ENCODE results near the gene TNIP3. TPM values are rescaled to one million over a fixed set of nuclear protein-coding genes. Genes with fewer than 3 reads are reported as not detected.

TNIP3 gene
- total RNA-seq, 1 donor from 2014 or later: 20.9 TPM

DNA sequence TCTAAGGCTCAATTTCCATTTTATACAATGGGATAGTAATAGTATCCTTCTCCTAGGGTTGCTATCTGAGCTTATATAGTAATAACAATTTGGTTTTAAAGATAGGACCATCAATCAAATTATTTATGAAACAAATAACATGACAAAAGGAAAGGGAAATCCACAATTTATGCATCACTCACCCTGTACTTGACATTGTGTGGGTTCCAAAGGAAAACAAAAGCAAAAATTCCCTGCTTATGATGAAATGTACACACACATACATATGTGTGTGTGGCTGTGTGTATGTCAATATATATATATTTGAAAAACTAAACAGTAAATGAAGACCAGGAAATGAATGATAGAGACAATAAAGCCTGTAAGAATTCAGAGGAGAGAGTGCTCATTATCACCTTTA, 2.9 kb upstream of the TNIP3 start:
- Mint-ChIP-seq H3K27me3 (no peaks in the 10 kb centered on the region), H3K4me1 (peaks cover 33% of the 10 kb centered on the region), H3K9me3 (peaks cover 6% of the 10 kb centered on the region), H3K27ac (no peak overlapping the region), H3K36me3 (ENCODE audit: low read depth) (peaks cover 8% of the 10 kb centered on the region), H3K4me3 (no peak overlapping the region)
- intact Hi-C loops (cut with micrococcal nuclease): no loop called here
- DNase-seq: no peak

DNA sequence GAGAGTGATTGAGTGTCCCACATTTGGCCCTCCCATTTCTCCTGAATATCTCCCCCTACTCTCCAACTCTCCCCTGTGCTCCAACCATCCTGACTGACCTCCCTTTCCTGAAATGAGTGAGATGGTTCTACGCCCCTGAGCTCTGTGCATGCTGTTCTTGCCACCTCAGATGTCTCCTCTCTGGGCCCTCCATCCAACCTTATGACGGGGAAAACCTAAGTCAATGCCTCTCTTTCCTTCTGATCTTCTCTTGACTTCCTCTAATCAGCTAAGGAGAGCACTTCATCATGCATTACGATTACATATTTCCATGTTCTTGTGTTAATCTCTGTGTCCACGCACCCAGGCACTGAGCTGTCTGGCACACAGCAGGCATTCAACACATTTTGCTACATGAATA, 1.1 kb upstream of the TNIP3 start:
- Mint-ChIP-seq H3K4me1 (peaks cover 33% of the 10 kb centered on the region), H3K27me3 (peaks cover 4% of the 10 kb centered on the region), H3K9me3 (peaks cover 6% of the 10 kb centered on the region), H3K27ac (no peak overlapping the region), H3K36me3 (ENCODE audit: low read depth) (peaks cover 8% of the 10 kb centered on the region), H3K4me3 (no peak overlapping the region)
- DNase-seq: no peak
- intact Hi-C loops (cut with micrococcal nuclease): no loop called here

DNA sequence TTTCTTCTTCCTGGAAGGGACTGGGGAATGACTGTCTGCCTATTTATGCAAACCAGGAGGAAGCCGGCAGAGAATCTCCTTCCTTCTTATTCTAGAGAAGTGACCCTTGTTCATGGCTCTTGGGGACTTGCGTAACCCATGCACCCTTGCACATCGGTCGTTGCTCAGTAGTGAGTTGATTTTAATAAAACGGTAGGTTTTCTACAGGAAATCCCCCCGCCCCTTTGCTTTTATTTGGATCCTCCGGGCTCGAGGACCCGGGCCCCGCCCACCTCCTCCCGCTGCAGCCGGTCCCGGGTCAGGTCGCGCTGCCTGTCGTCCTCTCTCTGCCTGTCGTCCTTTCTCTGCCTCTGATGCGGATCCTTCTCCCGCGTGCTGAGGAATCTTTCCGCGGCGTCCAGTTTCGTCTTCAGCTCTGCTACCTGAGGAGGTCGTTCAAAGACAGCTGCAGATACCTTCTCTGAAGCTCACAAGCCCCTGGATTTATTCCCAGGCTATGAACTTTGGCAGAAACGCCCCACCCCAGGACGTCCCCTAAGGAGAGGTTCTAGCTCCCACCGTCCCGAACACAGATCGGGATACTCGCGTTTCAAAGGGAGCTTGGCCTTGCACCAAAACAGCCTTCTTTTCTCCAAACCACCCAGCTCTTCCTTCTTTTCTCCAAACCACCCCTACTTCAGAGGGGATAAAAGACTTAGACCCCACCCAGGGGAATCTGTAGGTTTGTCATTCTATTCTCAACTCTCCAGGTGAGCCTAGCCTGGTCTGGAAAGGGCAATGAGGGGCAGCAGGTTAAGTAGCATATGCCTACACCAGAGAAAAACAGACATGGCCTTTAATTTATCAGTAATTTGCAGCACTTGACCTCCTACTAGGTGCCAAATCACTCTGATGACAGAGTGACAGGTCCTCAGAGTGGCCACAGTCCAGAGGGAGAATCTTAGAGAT, 7.0 kb downstream of the TNIP3 start:
- Mint-ChIP-seq H3K4me1 (peaks cover 39% of the 10 kb centered on the region), H3K27me3 (peaks cover 19% of the 10 kb centered on the region), H3K27ac (no peak overlapping the region), H3K4me3 (peak overlapping the region; percentile 80), H3K9me3 (peaks cover 4% of the 10 kb centered on the region), H3K36me3 (ENCODE audit: low read depth) (peaks cover 15% of the 10 kb centered on the region)
- intact Hi-C loops (cut with micrococcal nuclease): loop anchor here (10.0 kb wide), 2 partner anchors 638 to 1942 kb away; partner anchors contain the start of gene USP53
- DNase-seq: peak; percentile 75

DNA sequence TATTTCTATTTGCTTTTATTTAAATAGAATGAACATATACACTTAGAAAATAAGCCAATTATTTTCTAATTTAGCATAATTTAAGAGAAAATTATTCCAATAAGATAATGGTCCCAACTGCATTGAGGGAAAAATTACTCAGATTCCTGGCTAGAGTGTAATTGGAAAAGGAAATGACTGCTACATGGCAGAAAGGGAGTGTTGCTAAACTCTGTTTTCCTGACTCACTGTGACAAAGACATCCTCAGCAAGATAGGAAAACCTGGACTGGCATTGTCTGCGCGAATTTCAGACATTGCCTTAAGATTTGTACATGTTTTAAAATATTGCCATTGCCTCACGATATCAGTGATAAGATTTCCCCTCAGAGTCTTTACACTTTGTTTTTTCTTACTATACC, 8.2 kb downstream of the TNIP3 start:
- Mint-ChIP-seq H3K36me3 (ENCODE audit: low read depth) (peaks cover 24% of the 10 kb centered on the region), H3K4me1 (peaks cover 46% of the 10 kb centered on the region), H3K9me3 (peaks cover 4% of the 10 kb centered on the region), H3K27me3 (peaks cover 19% of the 10 kb centered on the region), H3K4me3 (peak overlapping the region; percentile 61), H3K27ac (no peak overlapping the region)
- DNase-seq: no peak
- intact Hi-C loops (cut with micrococcal nuclease): loop anchor here (10.0 kb wide), 2 partner anchors 639 to 1941 kb away; partner anchors contain the start of gene USP53

DNA sequence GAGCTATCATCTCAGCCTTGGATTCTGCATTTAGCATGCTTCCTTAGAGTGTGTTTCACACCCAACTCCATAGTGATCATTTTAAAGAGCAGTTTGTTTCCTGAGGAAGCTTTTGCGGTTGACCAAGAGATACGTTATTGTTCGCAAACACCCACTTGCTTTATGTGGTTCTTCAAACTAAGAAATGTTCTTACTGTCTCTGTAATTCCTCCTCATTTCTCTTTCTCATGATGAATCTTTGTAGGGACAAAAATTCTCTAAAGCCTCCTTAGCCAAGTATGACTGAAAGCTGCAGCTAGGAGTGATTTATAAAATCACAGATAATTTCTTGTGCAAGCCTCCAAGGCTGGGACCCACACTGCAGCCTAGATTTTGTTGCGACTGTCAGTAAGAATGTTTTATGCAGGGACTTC, 10.0 kb downstream of the TNIP3 start:
- Mint-ChIP-seq H3K9me3 (peaks cover 4% of the 10 kb centered on the region), H3K36me3 (ENCODE audit: low read depth) (peaks cover 26% of the 10 kb centered on the region), H3K4me3 (peak overlapping the region; percentile 68), H3K4me1 (peaks cover 53% of the 10 kb centered on the region), H3K27me3 (peaks cover 10% of the 10 kb centered on the region), H3K27ac (peak overlapping the region; percentile 63)
- intact Hi-C loops (cut with micrococcal nuclease): loop anchor here (1.0 to 10.0 kb wide), 8 partner anchors 16 to 1939 kb away; partner anchors contain the start of gene USP53
- DNase-seq: peak; percentile 86

DNA sequence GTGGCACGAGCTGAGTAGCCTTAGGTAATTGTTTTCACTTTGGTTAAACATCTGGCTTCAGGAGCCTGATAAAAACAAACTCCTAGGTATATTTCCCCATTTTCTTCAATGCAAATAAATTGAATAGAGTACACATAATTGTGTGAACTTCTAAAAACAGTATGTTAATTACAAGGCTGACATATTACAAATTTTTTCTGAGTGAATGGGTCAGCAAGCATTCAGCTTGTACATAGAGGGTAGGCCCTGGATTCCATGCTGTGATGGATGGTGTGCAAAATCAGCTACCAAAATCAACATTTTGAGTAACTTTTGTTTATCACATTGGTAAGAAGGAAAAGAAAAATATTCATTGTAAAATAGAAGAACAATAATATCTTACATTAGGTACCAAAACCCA, 12.2 kb downstream of the TNIP3 start:
- H3K4me3 Mint-ChIP-seq: no peak overlapping the region
- peaks cover 26% of the 10 kb centered on the region for H3K36me3 Mint-ChIP-seq (ENCODE audit: low read depth)
- no peak overlapping the region for H3K27ac Mint-ChIP-seq
- H3K4me1 Mint-ChIP-seq: peaks cover 55% of the 10 kb centered on the region
- intact Hi-C loops (cut with micrococcal nuclease): loop anchor here (10.0 kb wide), 2 partner anchors 643 to 1937 kb away; partner anchors contain the start of gene USP53
- H3K27me3 Mint-ChIP-seq: peaks cover 3% of the 10 kb centered on the region
- DNase-seq: no peak
- no peaks in the 10 kb centered on the region for H3K9me3 Mint-ChIP-seq

DNA sequence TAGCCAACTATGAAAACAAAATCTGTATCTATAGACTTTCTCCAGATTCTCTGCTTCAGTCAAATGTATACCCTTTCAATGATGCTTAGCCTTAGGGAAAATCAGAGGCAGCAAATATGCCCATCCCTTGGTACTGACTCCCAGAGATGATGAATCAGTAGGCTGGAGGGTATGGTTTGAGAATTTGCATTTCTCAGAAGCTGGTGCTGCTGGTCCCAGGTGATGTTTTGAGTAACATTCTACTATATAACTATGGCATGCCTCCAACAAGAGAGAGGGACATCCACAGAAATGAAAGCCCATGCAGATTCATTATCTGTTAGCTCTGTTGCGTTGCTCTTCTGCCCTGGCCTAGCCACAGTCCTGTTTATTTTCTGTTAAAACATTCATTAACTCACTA, 13.6 kb downstream of the TNIP3 start:
- peak overlapping the region; percentile 19 for H3K27ac Mint-ChIP-seq
- H3K9me3 Mint-ChIP-seq: no peaks in the 10 kb centered on the region
- peaks cover 4% of the 10 kb centered on the region for H3K27me3 Mint-ChIP-seq
- intact Hi-C loops (cut with micrococcal nuclease): loop anchor here (1.0 to 10.0 kb wide), 3 partner anchors 12 to 1936 kb away; partner anchors contain the start of gene USP53
- DNase-seq: no peak
- H3K4me1 Mint-ChIP-seq: peaks cover 49% of the 10 kb centered on the region
- no peak overlapping the region for H3K4me3 Mint-ChIP-seq
- H3K36me3 Mint-ChIP-seq (ENCODE audit: low read depth): peaks cover 26% of the 10 kb centered on the region

DNA sequence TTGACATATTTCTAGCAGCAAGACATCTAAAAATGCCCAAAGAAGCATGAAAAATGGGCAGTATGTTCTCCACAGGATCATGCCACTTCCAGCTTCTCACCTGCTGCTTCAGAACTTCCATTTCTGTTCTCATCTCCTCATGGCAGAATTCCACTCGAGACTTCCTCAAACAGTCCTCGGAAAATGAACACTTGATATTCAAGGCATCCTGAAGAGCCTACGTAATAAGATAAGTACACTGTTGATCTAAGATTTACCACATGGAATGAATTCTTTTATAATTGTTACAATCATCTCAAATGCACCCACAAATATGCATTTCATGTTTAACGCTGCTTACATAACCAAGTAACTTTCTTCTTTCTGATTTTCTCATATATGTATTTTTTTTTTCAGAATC, 14.1 kb downstream of the TNIP3 start:
- H3K4me3 Mint-ChIP-seq: no peak overlapping the region
- H3K36me3 Mint-ChIP-seq (ENCODE audit: low read depth): peaks cover 26% of the 10 kb centered on the region
- no peaks in the 10 kb centered on the region for H3K9me3 Mint-ChIP-seq
- DNase-seq: no peak
- intact Hi-C loops (cut with micrococcal nuclease): loop anchor here (1.0 to 10.0 kb wide), 3 partner anchors 12 to 1935 kb away; partner anchors contain the start of gene USP53
- H3K4me1 Mint-ChIP-seq: peaks cover 45% of the 10 kb centered on the region
- peaks cover 4% of the 10 kb centered on the region for H3K27me3 Mint-ChIP-seq
- no peak overlapping the region for H3K27ac Mint-ChIP-seq

DNA sequence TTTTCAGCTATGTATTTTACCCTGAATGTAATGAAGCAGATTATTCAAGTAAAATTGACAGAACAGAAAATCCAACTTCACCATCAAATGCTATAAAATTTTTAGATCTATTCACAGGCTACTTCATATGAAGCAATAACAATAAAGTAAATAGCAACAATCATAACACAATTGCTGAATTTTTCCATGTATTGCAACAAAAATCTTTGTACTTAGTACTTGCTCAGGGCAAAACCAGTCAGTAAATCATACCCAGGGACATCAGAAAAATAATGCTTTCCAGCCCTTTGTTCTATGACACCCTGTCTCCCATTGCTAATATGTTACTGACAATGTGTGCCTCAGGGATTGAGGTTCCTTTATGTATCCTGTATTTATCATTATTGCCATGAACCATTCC, 15.5 kb downstream of the TNIP3 start:
- no peaks in the 10 kb centered on the region for H3K9me3 Mint-ChIP-seq
- intact Hi-C loops (cut with micrococcal nuclease): no loop called here

DNA sequence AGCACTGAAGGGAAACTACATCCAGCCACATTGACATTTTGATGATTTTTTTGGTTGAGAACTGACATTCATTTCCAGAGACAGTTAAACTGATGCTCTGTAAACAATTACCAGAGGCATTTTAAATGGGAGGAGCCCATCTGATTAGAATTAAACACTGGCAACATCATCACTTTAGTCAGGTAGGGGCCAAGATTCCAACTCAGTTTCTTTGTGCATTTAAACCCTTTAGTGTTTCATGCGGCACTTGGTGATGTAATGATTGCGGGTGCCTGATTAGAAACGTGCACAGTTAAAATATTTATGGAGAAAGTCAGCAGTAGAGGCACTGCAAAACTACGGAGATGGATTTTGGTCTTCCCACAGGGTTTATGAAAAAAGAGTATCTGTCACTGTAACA, 16.1 kb downstream of the TNIP3 start:
- Mint-ChIP-seq H3K36me3 (ENCODE audit: low read depth) (peaks cover 29% of the 10 kb centered on the region), H3K4me3 (no peak overlapping the region), H3K27ac (peak overlapping the region; percentile 58), H3K4me1 (peaks cover 39% of the 10 kb centered on the region), H3K9me3 (no peaks in the 10 kb centered on the region), H3K27me3 (peaks cover 5% of the 10 kb centered on the region)
- no peak for DNase-seq
- intact Hi-C loops (cut with micrococcal nuclease): no loop called here

More for the DNA sequence above, 15.5 kb downstream of the TNIP3 start:
- H3K4me3 Mint-ChIP-seq: no peak overlapping the region
- DNase-seq: no peak
- no peak overlapping the region for H3K27ac Mint-ChIP-seq
- peaks cover 39% of the 10 kb centered on the region for H3K4me1 Mint-ChIP-seq
- H3K36me3 Mint-ChIP-seq (ENCODE audit: low read depth): peaks cover 28% of the 10 kb centered on the region
- H3K27me3 Mint-ChIP-seq: peaks cover 5% of the 10 kb centered on the region

DNA sequence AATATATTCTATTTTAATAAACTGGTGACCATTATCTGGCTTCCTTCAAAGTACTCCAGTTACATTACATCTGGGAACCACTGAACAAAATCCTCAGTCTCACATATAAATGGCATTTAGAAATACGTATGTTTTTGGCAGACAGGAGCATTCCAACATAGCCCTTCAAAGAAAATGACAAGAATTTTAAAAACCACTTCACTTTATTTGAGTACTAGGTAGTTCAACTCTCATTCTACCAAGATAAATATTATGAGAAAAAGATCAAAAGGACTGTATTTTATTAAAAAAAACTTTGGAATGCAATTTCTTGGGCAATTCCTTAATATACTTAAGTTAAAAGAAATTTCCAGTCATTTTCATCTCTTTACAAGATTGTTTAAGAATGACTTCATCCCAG, 17.6 kb downstream of the TNIP3 start:
- Mint-ChIP-seq H3K27ac (no peak overlapping the region), H3K9me3 (no peaks in the 10 kb centered on the region), H3K4me1 (peaks cover 37% of the 10 kb centered on the region), H3K4me3 (no peak overlapping the region), H3K36me3 (ENCODE audit: low read depth) (peaks cover 29% of the 10 kb centered on the region), H3K27me3 (peaks cover 5% of the 10 kb centered on the region)
- intact Hi-C loops (cut with micrococcal nuclease): no loop called here
- no peak for DNase-seq

DNA sequence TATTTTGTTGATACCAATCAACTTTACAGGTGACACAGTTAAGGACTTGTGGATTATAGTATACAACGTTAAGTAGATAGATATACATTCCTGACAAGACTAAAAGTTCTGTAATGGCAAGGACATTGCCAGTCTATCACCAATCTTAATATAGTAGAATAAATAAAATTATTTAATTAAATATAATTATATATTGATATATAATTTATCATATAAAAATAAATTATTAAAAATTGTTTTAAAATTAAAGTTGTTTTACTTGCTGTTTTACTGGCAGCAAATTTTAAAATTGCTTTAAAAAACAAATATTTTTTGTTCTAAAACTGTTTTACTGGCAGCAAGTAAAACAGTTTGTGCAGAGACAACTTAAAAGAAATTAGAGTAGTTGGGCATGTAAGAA, 18.7 kb downstream of the TNIP3 start:
- Mint-ChIP-seq H3K9me3 (no peaks in the 10 kb centered on the region), H3K4me3 (no peak overlapping the region), H3K4me1 (peaks cover 27% of the 10 kb centered on the region), H3K27me3 (peaks cover 5% of the 10 kb centered on the region), H3K27ac (no peak overlapping the region), H3K36me3 (ENCODE audit: low read depth) (peaks cover 27% of the 10 kb centered on the region)
- intact Hi-C loops (cut with micrococcal nuclease): no loop called here
- DNase-seq: no peak

DNA sequence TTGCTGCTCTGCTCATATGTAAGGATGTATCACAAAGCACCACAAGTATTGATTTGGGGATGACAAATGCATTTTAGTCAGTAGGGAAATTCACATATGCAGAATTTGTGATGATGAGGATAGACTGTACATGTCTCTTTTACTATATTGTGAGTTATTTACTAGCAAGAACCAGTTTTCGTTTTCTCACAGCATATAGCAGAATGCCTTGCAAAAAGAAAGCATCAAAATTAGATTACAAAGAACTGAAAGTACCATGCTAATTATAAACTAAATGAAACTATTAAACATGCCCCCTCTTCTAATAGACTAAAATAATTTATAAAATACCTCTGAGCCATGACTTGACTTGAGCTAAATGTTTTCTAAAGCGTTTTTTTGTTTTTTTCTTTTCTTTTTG, 20.1 kb downstream of the TNIP3 start:
- intact Hi-C loops (cut with micrococcal nuclease): no loop called here
- H3K27ac Mint-ChIP-seq: no peak overlapping the region

DNA sequence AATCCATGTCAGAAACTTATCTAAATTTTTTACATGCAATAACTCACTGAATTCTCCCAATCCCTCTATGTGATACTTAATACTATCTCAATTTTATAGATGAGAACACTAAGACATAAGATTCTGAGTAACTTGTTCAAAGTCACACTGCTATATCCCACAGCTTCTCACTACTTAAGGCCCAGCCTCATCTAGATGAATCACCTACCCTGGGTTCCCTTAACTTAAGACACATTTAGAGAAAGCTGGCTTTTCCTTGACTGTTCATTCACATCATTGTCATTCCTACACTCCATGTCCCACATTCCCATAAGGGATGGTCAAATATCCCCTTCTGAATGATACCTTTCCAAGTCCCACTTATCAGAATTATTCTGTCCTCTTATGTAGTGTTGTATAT, 21.0 kb downstream of the TNIP3 start:
- no peak overlapping the region for H3K4me3 Mint-ChIP-seq
- H3K9me3 Mint-ChIP-seq: no peaks in the 10 kb centered on the region
- no peak for DNase-seq
- intact Hi-C loops (cut with micrococcal nuclease): no loop called here
- H3K36me3 Mint-ChIP-seq (ENCODE audit: low read depth): peaks cover 28% of the 10 kb centered on the region
- no peak overlapping the region for H3K27ac Mint-ChIP-seq
- H3K4me1 Mint-ChIP-seq: peaks cover 41% of the 10 kb centered on the region
- peaks cover 5% of the 10 kb centered on the region for H3K27me3 Mint-ChIP-seq

More for the DNA sequence above, 20.1 kb downstream of the TNIP3 start:
- no peak for DNase-seq
- H3K4me3 Mint-ChIP-seq: no peak overlapping the region
- peaks cover 5% of the 10 kb centered on the region for H3K27me3 Mint-ChIP-seq
- no peaks in the 10 kb centered on the region for H3K9me3 Mint-ChIP-seq
- H3K4me1 Mint-ChIP-seq: peaks cover 36% of the 10 kb centered on the region
- peaks cover 35% of the 10 kb centered on the region for H3K36me3 Mint-ChIP-seq (ENCODE audit: low read depth)

Data from activated CD4-positive, alpha-beta T cell treated with anti-CD3 and anti-CD28 coated beads, Interleukin-2, amount 10 ng/mL, durations not matched to agents 24 days and 14 days (primary cell).